EH (cell line): ENCODE results near the gene CYP46A1.

Source experiments
- DNase-seq: peaks from one replicate; pipeline ENCODE4 v3.0.0-alpha.2; 2015; ENCODE audit warnings: low read depth

The CYP46A1 gene

DNA sequence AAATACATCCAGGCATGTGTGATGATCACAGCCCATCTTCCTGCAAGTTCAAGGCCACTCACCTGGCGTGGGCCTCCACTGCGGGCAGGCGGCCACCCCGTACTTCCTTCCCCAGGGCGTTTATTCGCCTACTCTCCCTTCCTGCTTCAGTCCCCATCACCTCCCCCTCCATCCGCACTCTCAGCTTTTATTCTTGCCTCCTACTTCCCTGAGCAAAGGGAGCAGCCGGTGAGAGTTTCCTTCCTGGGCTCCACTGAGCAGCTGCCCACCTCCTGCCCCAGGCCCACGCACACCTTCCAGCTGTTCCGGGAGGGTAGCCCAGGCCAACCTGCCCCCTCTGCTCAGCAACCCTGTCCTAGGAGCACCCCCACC is 4.1 kb downstream of the CYP46A1 start:
- DNase-seq: no peak

GRCh38 chr14:99688629-99689028 is 4.5 kb downstream of the CYP46A1 start:
- no peak for DNase-seq

GRCh38 chr14:99689266-99690236 is 5.5 kb downstream of the CYP46A1 start:
- no peak for DNase-seq

GRCh38 chr14:99690636-99691035 is 6.5 kb downstream of the CYP46A1 start:
- DNase-seq: no peak

GRCh38 chr14:99691111-99691885 is 7.2 kb downstream of the CYP46A1 start:
- no peak for DNase-seq

- DNase-seq: no peak
These were observed 9.8 kb downstream of the CYP46A1 start for GRCh38 chr14:99693918-99694317.

- DNase-seq: no peak
These were observed 12.8 kb downstream of the CYP46A1 start for GRCh38 chr14:99696929-99697328.

- no peak for DNase-seq
These were observed 14.1 kb downstream of the CYP46A1 start for GRCh38 chr14:99698236-99698635.

GRCh38 chr14:99698642-99699041 is 14.5 kb downstream of the CYP46A1 start:
- DNase-seq: no peak

GRCh38 chr14:99699085-99699760 is 15.1 kb downstream of the CYP46A1 start:
- no peak for DNase-seq

DNA sequence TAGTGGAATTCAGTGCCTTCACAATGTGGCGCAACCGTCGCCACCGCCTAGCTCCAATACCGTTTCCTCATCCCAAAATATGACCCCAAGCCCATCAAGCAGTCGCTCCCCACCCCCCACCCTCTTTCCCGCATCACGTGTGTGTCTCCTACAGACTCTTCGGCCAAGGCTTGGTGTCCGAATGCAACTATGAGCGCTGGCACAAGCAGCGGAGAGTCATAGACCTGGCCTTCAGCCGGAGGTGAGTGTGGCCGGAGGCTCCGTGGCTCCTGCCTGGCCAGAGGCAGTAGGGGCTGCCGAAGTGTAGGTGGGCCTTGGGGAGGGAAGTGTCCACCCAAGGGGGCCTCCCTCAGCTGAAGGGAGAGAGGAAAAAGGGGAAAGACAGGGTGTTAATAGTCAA is 15.8 kb downstream of the CYP46A1 start:
- no peak for DNase-seq

- no peak for DNase-seq
These were observed 16.3 kb downstream of the CYP46A1 start for GRCh38 chr14:99700379-99700778.

GRCh38 chr14:99701260-99701659 is 17.2 kb downstream of the CYP46A1 start:
- no peak for DNase-seq

DNA sequence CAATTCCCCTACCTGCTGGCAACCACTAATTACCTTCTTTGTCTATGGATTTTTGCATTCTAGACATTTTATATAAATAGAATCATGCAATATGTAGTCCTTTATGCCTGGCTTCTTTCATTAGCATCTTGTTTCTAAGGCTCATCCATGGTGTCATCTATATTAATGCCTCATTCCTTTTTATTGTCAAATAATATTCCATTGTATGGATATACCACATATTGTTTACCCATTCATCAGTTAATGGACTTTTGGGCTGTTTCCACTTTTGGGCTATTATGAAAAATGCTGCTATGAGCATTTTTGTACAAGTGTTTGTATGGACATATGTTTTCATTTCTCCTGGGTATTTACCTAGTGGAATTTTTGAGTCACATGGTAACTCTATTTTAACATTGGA is 18.0 kb downstream of the CYP46A1 start:
- no peak for DNase-seq

GRCh38 chr14:99703381-99703780 is 19.3 kb downstream of the CYP46A1 start:
- no peak for DNase-seq

DNA sequence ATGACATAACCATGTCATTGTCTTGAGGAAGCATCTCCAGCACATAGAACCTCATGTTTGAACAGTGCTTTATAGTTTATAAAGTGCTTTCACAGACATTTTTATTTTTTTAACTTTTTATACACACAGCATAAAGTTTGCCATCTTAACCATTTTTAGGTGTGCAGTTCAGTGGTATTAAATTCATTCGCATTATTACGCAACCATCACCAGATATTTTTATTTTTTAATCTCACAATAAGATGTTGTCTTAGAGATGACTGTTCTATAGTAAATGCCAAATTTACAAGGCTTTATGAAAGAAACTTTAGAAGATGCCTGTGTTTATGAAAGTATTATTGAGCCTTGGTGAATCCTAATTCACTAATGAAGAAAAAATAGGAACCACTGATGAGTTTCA is 19.9 kb downstream of the CYP46A1 start:
- DNase-seq: no peak

GRCh38 chr14:99706107-99706900 is 22.2 kb downstream of the CYP46A1 start:
- DNase-seq: no peak

DNA sequence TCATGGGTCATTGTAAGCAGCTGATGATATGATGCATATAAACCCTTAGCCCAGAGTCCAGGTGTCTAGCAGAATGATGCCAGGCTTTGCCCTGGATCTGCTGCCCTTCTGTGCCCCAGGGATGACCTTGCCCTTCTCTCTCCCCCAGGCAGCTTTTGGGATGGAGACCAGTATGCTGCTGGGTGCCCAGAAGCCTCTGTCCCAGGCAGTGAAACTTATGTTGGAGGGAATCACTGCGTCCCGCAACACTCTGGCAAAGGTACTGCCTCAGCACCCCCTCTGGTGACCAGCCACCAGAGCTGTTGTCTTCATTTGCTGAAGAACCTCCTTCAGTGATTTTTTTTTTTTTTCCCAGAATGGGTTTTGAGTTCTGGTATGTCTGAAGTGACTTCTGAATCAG is 23.3 kb downstream of the CYP46A1 start:
- no peak for DNase-seq

GRCh38 chr14:99707921-99708320 is 23.8 kb downstream of the CYP46A1 start:
- DNase-seq: no peak

DNA sequence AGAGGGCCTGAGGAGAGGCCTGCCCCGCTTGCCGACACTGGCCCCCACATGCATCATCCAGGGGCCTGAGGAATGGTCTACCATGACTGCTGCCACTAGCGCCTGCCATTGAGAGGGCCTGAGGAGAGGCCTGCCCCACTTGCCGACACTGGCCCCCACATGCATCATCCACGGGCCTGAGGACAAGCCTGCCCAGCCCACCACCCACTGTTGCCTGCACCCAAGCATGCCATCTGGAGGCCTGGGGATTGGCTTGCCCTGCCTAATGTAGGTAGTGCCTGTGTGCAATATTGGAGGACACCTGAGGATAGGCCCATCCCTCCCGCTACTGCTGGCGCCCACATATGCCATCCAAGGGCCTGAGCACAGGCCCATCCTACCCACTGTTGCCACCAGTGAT is 24.4 kb downstream of the CYP46A1 start:
- DNase-seq: no peak

DNA sequence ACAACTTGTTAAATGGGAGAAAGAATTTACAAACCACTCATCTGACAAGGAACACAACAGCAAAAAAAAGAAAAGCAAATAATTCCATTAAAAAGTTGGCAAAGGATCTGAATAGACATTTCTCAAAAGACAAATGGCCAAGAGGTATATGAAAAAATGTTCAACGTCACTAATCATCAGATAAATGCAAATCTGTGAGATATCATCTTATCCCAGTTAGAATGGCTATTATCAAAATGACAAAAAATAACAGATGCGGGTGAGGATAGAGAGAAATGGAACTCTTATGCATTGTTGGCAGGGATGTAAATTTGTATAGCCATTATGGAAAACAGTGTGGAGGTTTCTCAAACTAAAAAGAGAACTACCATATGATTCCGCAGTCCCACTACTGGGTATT is 29.9 kb downstream of the CYP46A1 start:
- DNase-seq: no peak
